OCI-LY7 (cell line): ENCODE data around the gene INSRR. TPM values are rescaled to one million over a fixed set of nuclear protein-coding genes. Genes with fewer than 3 reads are reported as not detected.

ENCODE experiments used
- BruUV-seq: library from RNA; stranded (reverse); fragments of 400-500 nt; replicated peaks from 2 replicates; lab custom pipeline; 2021; lab: Mats Ljungman, UMichigan
- CTCF ChIA-PET: fragments of 300-600 bp; sonication (Branson Sonifier 250); formaldehyde crosslinking; loops from one replicate; lab custom pipeline; 2022; ENCODE audit warnings: antibody characterized with exemption; ENCODE audit not compliant: unreplicated experiment; lab: Charles Lee
- POLR2A ChIA-PET: fragments of 300-600 bp; sonication (Branson Sonifier 250); formaldehyde crosslinking; loops from one replicate; lab custom pipeline; 2022; ENCODE audit warnings: antibody characterized with exemption; lab: Charles Lee
- DNase-seq: peaks from one replicate; pipeline ENCODE4 v3.0.0-alpha.2; 2015; ENCODE audit warnings: low spot score
- H2AFZ ChIP-seq: fragments of 200-600 bp; sonication (generic), shearing (Covaris generic); 2 replicates; pipeline ENCODE4 v1.6.1; 2014; ENCODE audit warnings: mild to moderate bottlenecking, antibody characterized with exemption, low read length, moderate library complexity
- H3K27ac ChIP-seq: fragments of 200-600 bp; sonication (generic); 2 replicates; pipeline ENCODE4 v1.5.1; 2014; ENCODE audit warnings: mixed run types, low read depth, mild to moderate bottlenecking, moderate library complexity, low read length, inconsistent platforms; ENCODE audit not compliant: poor library complexity, severe bottlenecking
- H3K36me3 ChIP-seq: fragments of 200-600 bp; sonication (generic); 2 replicates; pipeline ENCODE4 v1.6.1; 2014; ENCODE audit warnings: mild to moderate bottlenecking, antibody characterized with exemption, low read length, moderate library complexity, mixed read lengths; ENCODE audit not compliant: insufficient read depth
- H3K4me1 ChIP-seq: fragments of 200-600 bp; sonication (generic); 2 replicates; pipeline ENCODE4 v1.5.1; 2014; ENCODE audit warnings: mild to moderate bottlenecking, low read length; ENCODE audit not compliant: insufficient read depth, poor library complexity, severe bottlenecking
- H3K4me2 ChIP-seq: fragments of 200-600 bp; sonication (generic); 2 replicates; pipeline ENCODE4 v1.6.1; 2014; ENCODE audit warnings: mild to moderate bottlenecking, low read length
- H3K4me3 ChIP-seq: fragments of 200-600 bp; sonication (generic); 2 replicates; pipeline ENCODE4 v1.5.1; 2014; ENCODE audit warnings: mild to moderate bottlenecking, low read depth, low read length; ENCODE audit not compliant: poor library complexity, severe bottlenecking
- H3K79me2 ChIP-seq: fragments of 200-600 bp; sonication (generic); 2 replicates; pipeline ENCODE4 v1.6.1; 2016; ENCODE audit warnings: low read depth, mild to moderate bottlenecking, low read length, moderate library complexity, mixed read lengths; ENCODE audit not compliant: insufficient read depth
- H3K9me2 ChIP-seq: fragments of 200-600 bp; sonication (generic); 2 replicates; pipeline ENCODE4 v1.6.1; 2016; ENCODE audit warnings: mild to moderate bottlenecking, low read length, mixed read lengths; ENCODE audit not compliant: insufficient read depth
- H3K9me3 ChIP-seq: fragments of 200-600 bp; sonication (generic); 2 replicates; pipeline ENCODE4 v1.6.1; 2014; ENCODE audit warnings: mild to moderate bottlenecking, mixed run types, low read length, mixed read lengths
- H4K20me1 ChIP-seq: fragments of 200-600 bp; sonication (generic); 2 replicates; pipeline ENCODE4 v1.6.1; 2014; ENCODE audit warnings: mild to moderate bottlenecking, antibody characterized with exemption, low read length, moderate library complexity, mixed read lengths; ENCODE audit not compliant: insufficient read depth
- CTCF ChIP-seq: fragments of 200-600 bp; sonication (generic); conservative IDR thresholded peaks from 2 replicates; pipeline ENCODE4 v1.5.1; 2014; ENCODE audit warnings: mild to moderate bottlenecking, antibody characterized with exemption, low read length, moderate library complexity, mixed read lengths
- EZH2phosphoT487 ChIP-seq: fragments of 200-600 bp; sonication (generic); IDR thresholded peaks from 2 replicates; pipeline ENCODE4 v1.6.1; 2018; ENCODE audit warnings: low read depth, borderline replicate concordance, mild to moderate bottlenecking, mixed run types, antibody characterized with exemption, low read length, moderate library complexity, mixed read lengths
- intact Hi-C: fragments of 100-400 bp; cut with micrococcal nuclease; formaldehyde crosslinking; loops from one replicate; pipeline ENCODE4 v1.10.0; 2022; ENCODE audit not compliant: unreplicated experiment
- total RNA-seq, 2 experiments: library from RNA; depleted of rRNA in 1 of 2; stranded (reverse); fragments of >200 nt in 1 of 2; shearing (Covaris generic) in 1 of 2; gene quantifications; 2 replicates each; pipeline ENCODE4 v1.2.3, GENCODE V29; 2014 to 2022

Gene INSRR
- total RNA-seq, 2 experiments from 2014 or later, result not detected

GRCh38 chr1:156842618-156843300 is 16.2 kb downstream of the INSRR start:
- no peak overlapping the region for H3K4me3 ChIP-seq
- no peaks in the 10 kb centered on the region for H3K79me2 ChIP-seq
- no peak overlapping the region for H2AFZ ChIP-seq
- H3K9me3 ChIP-seq, result no peaks in the 10 kb centered on the region
- H3K4me2 ChIP-seq, result no peak overlapping the region
- no TSS peak for BruUV-seq
- POLR2A ChIA-PET, result no interaction called here
- DNase-seq, result no peak
- intact Hi-C loops, result no loop called here
- no peaks in the 10 kb centered on the region for H3K9me2 ChIP-seq
- TF ChIP-seq CTCF (no peak), EZH2phosphoT487 (no peak)
- H3K27ac ChIP-seq, result no peak overlapping the region
- no peaks in the 10 kb centered on the region for H3K36me3 ChIP-seq
- H3K4me1 ChIP-seq, result no peaks in the 10 kb centered on the region
- CTCF ChIA-PET, result no interaction called here
- H4K20me1 ChIP-seq, result no peaks in the 10 kb centered on the region; the same call in 1 of the 2 replicates

- DNase-seq, result no peak
- Histone ChIP-seq H3K4me2 (no peak overlapping the region), H3K9me3 (no peaks in the 10 kb centered on the region), H3K9me2 (no peaks in the 10 kb centered on the region), H3K4me1 (no peaks in the 10 kb centered on the region), H3K27ac (no peak overlapping the region), H3K4me3 (no peak overlapping the region), H3K79me2 (no peaks in the 10 kb centered on the region), H3K36me3 (no peaks in the 10 kb centered on the region), H4K20me1 (no peaks in the 10 kb centered on the region; the same call in 1 of the 2 replicates), H2AFZ (no peak overlapping the region)
- ChIA-PET POLR2A (interaction anchor here (1.0 kb wide), 1 partner anchor 15 kb away, joined by 4 read pairs; no protein-coding TSS in a partner anchor), CTCF (interaction anchor here (0.6 kb wide), 1 partner anchor 128 kb away, joined by 11 read pairs; no protein-coding TSS in a partner anchor)
- TF ChIP-seq EZH2phosphoT487, result no peak
- TF ChIP-seq CTCF, result no peak
- BruUV-seq, result no TSS peak
- intact Hi-C loops, result no loop called here
These were observed 17.5 kb downstream of the INSRR start for GRCh38 chr1:156841295-156841855.

GRCh38 chr1:156840898-156841279 is 18.0 kb downstream of the INSRR start:
- H3K9me2 ChIP-seq, result no peaks in the 10 kb centered on the region
- H3K4me1 ChIP-seq, result no peaks in the 10 kb centered on the region
- no peaks in the 10 kb centered on the region for H3K9me3 ChIP-seq
- no peaks in the 10 kb centered on the region for H3K36me3 ChIP-seq
- no peak overlapping the region for H3K27ac ChIP-seq
- intact Hi-C loops, result no loop called here
- no peaks in the 10 kb centered on the region; the same call in 1 of the 2 replicates for H4K20me1 ChIP-seq
- BruUV-seq, result no TSS peak
- no peak overlapping the region for H3K4me2 ChIP-seq
- no peak overlapping the region for H3K4me3 ChIP-seq
- TF ChIP-seq CTCF, result no peak
- no peak for TF ChIP-seq EZH2phosphoT487
- no peaks in the 10 kb centered on the region for H3K79me2 ChIP-seq
- no peak for DNase-seq
- ChIA-PET POLR2A (interaction anchor here (1.0 kb wide), 1 partner anchor 15 kb away, joined by 4 read pairs; no protein-coding TSS in a partner anchor), CTCF (interaction anchor here (0.6 kb wide), 1 partner anchor 127 kb away, joined by 11 read pairs; no protein-coding TSS in a partner anchor)
- no peak overlapping the region for H2AFZ ChIP-seq
